ENCODE measurements around the gene CAV3.
"Not testable (repeated sequence)": the region's sequence is repeated elsewhere in the genome, so short reads cannot be mapped to it uniquely, and the experiment has no call there.

CAV3 gene

DNA sequence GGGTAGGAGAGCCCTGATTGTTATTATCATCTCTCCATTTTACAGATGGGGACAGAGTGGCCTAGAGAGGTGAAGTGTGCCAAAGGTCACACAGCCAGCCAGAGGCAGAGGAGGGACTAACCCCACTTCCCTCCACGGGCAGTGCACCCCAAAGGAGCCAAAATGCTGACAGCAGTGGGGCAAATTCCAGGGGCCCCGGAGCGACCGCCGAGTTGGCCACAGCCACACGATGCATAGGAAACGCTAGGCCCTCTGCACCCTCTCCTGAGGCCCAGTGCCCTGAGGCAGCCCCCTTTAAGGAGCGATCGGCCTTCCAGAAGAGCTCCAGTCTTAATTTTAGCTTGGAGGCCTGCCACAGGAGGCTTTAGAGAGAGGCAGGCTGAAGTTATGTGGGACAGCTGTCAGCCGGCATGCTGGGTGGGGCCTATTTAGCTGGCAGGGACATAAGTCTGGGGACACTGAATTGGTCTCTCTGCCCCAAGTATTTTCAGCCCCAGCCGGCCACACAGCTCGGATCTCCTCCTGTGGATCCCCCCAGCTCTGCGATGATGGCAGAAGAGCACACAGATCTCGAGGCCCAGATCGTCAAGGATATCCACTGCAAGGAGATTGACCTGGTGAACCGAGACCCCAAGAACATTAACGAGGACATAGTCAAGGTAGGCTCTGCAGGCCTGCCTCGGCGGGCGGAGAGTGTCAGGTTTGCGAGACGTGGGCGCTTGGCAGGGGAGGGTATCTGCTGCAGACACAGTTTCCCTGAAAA, at the start of gene CAV3:
CAV3 (plus strand) TSS at position 471 of the 763 bp plus-strand sequence; CDS start at position 546, 75 bp downstream.
- no peak for DNase-seq (ENCODE audit: low spot score)

DNA sequence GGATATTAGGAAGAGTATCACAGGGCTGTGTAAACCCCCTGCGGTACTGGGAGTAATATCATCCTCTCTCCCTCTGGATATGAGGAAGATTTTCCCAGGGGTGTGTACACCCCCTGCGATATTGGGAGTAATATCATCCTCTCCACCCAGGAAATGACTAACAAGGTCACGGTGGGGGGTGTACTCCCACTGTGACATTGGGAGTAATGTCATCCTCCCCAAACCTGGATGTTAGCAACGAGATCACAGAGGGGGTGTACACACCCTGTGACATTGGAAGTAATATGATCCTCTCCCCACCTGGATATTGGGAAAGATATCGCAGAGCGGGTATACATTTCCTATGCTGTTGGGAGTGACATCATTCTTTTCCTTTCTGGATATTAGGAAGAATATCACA, 48.6 kb upstream of the CAV3 start:
- not testable (repeated sequence) for DNase-seq (ENCODE audit: low spot score)

DNA sequence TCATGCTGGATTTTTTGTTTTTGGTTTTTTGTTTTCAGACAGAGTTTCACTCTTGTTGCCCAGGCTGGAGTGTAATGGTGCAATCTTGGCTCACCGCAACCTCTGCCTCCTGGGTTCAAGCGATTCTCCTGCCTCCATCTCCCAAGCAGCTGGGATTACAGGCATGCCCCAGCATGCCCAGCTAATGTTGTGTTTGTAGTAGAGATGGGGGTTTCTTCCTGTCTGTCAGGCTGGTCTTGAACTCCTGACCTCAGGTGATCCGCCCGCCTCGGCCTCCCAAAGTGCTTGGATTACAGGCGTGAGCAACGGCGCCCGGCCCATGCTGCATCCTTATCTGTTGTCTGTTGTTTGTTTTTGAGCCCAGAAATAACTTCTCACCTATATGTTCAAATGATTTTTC, 42.3 kb upstream of the CAV3 start:
- DNase-seq (ENCODE audit: low spot score), result not testable (repeated sequence)

GRCh38 chr3:8702560-8702959, 31.0 kb upstream of the CAV3 start:
- no peak for DNase-seq (ENCODE audit: low spot score)

DNA sequence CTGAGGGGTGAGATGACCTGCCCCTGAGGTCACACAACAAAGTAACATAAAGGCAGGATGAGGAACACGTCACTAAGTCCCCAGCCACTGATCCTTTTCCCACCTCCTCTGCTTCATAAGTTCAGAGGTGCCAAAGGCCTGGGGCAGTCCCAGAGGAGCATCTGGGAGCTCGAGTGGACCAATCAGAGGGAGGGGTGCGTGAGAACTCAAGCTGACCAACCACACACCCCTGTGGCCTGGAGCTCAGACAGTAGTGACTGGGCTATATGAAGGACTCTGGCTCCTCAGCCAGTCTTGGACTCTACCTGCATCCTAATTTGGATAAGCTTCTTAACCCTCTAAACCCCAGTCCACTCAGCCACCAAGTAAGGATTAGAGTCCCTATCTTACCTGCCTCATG, 28.0 kb upstream of the CAV3 start:
- no peak for DNase-seq (ENCODE audit: low spot score)

GRCh38 chr3:8709287-8709686, 24.3 kb upstream of the CAV3 start:
- no peak for DNase-seq (ENCODE audit: low spot score)

DNA sequence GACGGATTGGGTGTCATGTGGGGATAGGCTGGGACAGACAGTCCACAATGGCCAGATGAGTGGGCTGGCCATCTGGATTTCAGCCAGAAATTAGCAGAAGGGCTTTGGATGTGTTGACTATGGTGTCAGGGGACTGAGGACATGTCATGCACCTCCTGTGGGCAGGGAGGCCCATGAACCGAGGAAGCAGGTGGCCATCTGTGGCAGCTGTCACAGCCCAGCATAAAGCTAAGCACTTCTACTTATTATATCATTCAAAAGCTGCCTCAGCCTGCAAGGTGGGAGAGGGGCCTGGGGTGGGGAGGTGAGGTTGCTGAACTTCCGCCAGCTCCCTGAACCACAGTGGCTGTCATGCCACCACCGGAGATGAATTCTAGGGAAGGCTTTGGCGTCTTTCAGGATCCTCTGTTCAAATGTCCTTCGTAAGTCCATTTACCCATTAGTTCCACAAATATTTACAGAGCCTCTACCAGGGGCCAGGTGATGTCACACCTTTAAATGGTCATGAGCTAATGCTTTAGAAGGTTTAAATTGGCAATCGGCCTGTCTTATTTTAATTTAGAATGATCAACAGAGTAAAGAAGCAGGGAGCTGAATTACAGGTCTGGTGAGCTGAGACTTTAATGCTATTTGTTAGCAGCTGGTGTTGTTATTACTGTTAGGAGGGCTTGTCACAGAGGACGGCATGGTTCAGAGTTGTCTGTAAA, 23.6 kb upstream of the CAV3 start:
- no peak for DNase-seq (ENCODE audit: low spot score)

- DNase-seq (ENCODE audit: low spot score), result peak; percentile 7
These were observed 21.3 kb upstream of the CAV3 start for GRCh38 chr3:8712045-8712907.

- DNase-seq (ENCODE audit: low spot score), result no peak
These were observed 20.7 kb upstream of the CAV3 start for GRCh38 chr3:8712908-8713255.

DNA sequence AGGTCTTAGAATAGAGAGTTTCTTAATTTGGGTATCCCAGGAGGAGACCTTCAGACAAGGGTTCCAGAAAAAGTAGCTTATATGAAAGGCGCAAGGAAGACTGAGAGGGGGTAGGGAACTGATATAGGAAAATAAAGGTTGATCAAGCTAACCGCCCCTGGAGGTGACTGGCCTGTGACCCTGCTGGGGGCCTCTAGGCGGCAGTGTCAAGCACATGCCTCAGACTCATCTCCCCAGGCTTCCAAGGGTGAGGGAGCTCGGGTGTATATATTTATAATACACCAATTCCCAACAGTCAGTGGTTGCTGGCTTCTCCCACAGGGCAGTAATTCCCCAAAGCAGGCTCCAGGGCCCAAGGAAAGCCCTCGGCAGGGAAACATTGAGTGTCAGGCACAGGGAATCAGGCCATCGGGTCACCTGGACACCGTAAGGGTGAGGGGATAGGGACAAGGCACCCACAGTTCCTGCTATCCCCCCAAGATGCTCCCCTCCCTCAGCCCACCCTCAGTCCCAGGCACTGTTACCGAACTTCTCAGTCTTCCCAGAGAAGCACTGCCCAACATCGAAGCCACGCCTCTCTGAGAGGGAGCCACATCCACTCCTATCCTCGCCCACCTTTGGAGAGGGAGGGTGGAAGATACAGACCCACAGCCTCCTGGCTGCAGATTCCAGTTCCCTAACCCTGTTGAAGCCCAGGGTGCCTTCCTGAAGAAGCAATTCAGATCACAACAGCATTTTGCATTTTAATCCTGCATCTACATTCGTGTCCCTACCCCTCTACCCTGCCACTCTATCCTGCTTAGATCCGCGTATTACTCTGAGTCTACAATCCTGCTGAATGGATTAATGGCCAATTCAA, 19.5 kb upstream of the CAV3 start:
- DNase-seq (ENCODE audit: low spot score), result no peak

DNA sequence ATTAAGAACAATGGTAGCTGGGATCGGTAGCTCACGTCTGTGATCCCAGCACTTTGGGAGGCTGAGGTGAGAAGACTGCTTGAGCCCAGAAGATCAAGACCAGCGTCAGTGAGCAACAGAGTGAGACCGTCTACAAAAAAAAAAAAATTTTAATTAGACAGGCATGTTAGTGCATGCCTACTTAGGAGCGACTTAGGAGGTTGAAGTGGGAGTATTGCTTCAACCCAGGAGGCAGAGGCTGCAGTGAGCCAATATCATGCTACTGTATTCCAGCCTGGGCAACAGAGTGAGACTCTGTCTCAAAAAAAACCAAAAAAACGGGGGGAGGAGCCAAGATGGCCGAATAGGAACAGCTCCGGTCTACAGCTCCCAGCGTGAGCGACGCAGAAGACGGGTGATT, 17.8 kb upstream of the CAV3 start:
- not testable (repeated sequence) for DNase-seq (ENCODE audit: low spot score)

DNA sequence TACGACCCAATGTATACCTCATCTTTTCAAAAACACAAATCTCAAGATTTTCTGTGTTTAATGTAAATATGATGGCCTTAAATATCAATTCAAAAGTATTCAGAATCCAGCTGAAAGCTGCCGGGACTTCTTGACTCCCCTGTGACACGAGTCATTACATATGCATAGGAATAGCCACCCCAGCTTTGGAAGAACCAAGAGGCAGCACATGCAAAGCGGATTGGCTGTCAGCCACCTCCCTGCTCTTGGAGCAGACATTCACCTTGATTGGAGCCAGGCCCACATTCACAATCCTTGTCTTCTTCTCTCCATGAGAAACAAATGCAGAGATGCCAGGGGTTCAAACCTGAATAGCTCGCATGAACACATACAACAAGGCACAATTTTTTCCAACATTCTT, 10.8 kb upstream of the CAV3 start:
- DNase-seq (ENCODE audit: low spot score), result no peak

DNA sequence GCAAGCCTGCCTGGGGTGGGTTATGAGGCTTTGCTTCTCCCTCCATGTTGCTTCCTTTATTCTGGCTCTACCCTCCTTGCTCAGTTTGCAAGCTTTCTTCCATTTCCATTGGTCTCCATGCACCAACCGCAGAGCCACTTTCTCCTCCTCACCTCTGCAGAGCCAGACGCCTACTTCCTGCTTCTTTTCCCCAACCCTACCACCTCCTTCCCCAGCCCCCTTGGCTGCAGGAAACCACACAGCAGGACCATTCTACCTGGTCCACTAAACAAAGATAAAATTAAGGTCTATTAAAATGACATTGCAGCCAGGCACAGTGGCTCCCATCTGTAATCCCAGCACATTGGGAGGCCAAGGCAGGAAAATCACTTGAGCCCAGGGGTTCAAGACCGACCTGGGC, 10.0 kb upstream of the CAV3 start:
- no peak for DNase-seq (ENCODE audit: low spot score)

DNA sequence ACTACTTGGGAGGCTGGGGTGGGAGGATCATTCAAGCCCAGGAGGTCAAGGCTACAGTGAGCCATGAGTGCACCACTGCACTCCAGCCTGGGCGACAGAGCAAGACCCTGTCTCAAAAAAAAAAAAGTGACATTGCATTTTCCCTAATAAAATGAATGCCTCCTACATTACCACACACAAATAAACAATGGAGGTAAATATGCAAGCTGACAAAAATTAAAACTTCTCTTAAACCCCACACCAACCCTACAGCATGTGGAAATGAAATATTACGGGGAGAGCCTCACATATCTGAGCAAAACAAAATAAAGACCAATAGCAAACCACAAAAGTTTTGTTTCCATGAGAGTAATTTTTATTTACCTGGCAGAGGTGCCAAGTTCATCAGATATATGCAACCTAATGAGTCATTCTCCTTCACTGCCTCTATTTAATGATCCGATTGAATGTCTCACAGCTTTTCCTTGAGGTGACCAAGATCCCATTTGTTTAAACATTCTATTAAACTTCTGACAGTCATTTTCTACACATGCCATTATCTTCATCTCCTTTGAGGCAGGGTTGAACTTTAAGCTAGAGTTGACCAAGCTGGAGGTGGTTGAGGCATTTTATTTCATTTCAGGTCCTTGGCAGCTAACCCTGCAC, 9.4 kb upstream of the CAV3 start:
- no peak for DNase-seq (ENCODE audit: low spot score)

- no peak for DNase-seq (ENCODE audit: low spot score)
These were observed 5.7 kb upstream of the CAV3 start for GRCh38 chr3:8727605-8728512.

DNA sequence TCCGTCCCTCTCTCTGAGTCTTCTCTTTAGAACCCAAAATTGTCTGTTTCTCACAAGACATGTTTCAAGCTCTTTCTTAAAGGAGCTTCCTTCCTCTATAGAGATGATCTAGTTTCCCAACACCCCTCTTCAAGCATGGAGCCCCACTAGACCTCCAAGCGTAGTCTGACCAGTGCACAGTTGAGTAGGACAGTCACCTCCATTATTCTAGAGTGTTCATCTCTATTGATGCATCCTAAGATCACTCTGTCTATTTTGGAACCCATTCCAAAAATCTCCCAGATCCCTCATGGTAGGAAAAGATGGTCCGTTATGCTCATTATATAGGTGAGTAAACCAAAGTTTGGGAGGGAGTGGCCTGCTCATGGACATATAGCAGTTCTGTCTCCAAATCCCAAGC, 4.1 kb upstream of the CAV3 start:
- DNase-seq (ENCODE audit: low spot score), result no peak

- DNase-seq (ENCODE audit: low spot score), result no peak
These were observed 2.9 kb upstream of the CAV3 start for GRCh38 chr3:8730656-8731055.

DNA sequence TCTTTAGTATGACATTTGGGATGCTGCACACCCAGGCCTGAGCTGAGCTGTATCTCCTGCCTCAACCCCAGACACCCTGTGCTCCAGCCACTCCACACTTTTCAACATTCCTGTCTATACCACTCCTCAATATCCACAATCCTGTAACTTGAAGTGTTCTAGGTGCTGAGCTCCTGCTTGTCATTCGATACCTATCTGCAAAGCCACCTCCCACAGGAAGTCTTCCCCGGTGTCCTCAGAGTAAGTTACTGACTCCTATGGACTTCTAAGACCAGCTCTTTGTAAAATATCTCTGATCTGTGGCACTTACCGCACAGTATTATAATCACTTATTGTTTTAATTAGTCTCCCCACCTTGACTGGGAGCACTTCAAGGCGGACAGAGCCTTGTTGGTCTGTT, 1.2 kb upstream of the CAV3 start:
- no peak for DNase-seq (ENCODE audit: low spot score)

GRCh38 chr3:8734137-8734878, 706 bp downstream of the CAV3 start:
- no peak for DNase-seq (ENCODE audit: low spot score)

GRCh38 chr3:8734908-8735307, 1.3 kb downstream of the CAV3 start:
- no peak for DNase-seq (ENCODE audit: low spot score)
